Ovary (tissue), 3 donors: Measurements from ENCODE around the gene TMEM266.

ENCODE experiments used
- CTCF ChIP-seq, 3 donors: fragments of 450-650 bp in 2 of 3; fragments of 200-600 bp in 1 of 3; IDR thresholded peaks; one replicate each; pipeline versions ENCODE4 v1.5.1 to v1.8.0; 2016 to 2022; ENCODE audit warnings: antibody characterized with exemption in 3 of 3, mild to moderate bottlenecking in 1 of 3
- POLR2A ChIP-seq: fragments of 450-650 bp; IDR thresholded peaks from one replicate; pipeline ENCODE4 v1.6.1; 2017; ENCODE audit warnings: antibody characterized with exemption, mild to moderate bottlenecking, moderate library complexity
- donor health status: DM: no; HTN: no; CAD: no.

- TF ChIP-seq CTCF (IDR thresholded peaks at IDR 0.05) (no peak), POLR2A (no peak)
These were observed 569 bp downstream of the TMEM266 start for GRCh38 chr15:76060118-76060989.
